Measurements from ENCODE around the gene TCF12.

DNA sequence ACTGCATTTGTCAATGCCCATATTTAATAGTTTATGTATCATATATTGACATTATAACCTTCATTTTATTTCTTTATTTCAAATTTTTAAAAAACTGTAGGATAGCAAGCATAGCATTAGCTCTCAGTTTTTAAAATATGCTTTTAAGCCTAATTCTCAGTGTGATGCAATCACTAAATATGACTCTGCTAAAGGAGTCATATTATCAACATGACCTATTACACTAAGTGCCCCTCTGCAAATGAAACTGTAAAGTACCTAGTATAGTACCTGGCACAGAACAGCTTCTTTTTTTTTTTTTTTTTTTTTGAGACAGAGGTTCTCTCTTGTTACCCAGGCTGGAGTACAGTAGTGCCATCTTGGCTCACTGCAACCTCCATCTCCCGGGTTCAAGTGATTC is 278.4 kb downstream of the TCF12 start:
- TF ChIP-seq, protein P1, sequence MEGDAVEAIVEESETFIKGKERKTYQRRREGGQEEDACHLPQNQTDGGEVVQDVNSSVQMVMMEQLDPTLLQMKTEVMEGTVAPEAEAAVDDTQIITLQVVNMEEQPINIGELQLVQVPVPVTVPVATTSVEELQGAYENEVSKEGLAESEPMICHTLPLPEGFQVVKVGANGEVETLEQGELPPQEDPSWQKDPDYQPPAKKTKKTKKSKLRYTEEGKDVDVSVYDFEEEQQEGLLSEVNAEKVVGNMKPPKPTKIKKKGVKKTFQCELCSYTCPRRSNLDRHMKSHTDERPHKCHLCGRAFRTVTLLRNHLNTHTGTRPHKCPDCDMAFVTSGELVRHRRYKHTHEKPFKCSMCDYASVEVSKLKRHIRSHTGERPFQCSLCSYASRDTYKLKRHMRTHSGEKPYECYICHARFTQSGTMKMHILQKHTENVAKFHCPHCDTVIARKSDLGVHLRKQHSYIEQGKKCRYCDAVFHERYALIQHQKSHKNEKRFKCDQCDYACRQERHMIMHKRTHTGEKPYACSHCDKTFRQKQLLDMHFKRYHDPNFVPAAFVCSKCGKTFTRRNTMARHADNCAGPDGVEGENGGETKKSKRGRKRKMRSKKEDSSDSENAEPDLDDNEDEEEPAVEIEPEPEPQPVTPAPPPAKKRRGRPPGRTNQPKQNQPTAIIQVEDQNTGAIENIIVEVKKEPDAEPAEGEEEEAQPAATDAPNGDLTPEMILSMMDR (IDR thresholded peaks at IDR 0.05): no peak
- no peak for TF ChIP-seq POLR2A (IDR thresholded peaks at IDR 0.05)
- no peak for TF ChIP-seq POLR2AphosphoS5 (IDR thresholded peaks at IDR 0.05)

All from transverse colon (tissue), 4 donors.